Raji (cell line): Measurements from ENCODE around the gene TNFRSF25.

ENCODE experiments used
- POLR2A ChIP-seq: IDR thresholded peaks from 2 replicates; pipeline ENCODE4 v1.6.1; 2011; ENCODE audit warnings: low read depth, low read length, control low read depth; ENCODE audit not compliant: insufficient read depth

The TNFRSF25 gene

DNA sequence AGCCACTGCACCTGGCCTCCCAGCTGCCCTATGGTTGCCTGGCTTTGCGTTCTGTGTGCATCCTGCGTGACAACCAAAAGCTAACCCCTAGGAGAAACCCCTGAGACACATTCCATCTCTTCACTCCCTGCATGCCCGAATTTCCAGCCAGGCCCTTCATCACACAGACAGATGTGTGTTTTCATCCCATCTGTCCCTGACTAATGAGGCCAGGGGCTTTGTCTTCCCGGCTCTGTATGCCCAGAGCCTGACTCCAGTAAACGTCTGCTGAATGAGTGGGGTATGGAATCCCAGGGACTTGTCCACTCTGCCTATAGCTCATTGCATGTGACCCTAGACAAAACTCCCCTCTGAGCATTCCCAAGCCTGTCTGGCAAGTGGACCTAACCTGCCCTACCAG is 31.8 kb downstream of the TNFRSF25 start:
- TF ChIP-seq POLR2A, result no peak

DNA sequence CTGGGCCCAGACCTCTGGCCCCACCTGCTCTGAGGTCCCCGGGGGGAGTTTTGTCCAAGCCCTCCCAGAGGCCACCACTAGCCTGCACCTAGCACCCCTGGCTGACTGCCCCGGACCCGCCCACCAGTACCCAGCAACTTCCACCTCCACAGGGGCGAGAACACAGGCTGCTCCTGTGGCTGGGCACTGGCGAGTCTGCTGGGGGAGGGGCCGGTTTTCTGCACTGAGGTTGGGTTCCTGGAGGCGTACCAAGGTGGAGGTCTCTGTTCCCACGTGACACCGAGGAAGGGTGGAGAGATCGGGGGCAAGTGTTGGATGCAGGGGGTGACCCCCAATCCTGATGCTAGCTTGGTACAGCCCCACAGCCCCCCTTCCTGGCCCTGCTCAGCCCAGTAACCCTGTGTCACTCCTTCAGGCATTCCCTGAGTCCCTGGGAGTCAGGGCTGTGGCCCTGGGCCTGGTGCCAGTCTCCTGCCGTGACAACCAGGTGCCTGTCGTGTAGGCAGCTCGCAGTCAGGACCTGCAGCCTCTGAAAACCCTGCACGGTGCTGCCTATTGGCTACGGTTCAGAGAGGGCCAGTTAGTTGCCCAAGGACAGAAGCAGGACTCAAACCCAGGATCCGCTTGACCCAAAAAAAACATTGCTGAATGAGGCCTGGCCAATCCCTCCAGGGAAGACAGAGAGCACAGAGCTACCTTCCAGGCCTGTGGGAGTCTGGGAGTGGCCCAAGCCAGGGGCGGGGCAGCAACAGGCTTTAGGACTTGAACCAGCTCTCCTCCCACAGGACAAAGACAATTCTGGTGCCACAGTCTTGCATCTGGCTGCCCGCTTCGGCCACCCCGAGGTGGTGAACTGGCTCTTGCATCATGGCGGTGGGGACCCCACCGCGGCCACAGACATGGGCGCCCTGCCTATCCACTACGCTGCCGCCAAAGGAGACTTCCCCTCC is 38.3 kb downstream of the TNFRSF25 start:
- TF ChIP-seq POLR2A, result no peak

DNA sequence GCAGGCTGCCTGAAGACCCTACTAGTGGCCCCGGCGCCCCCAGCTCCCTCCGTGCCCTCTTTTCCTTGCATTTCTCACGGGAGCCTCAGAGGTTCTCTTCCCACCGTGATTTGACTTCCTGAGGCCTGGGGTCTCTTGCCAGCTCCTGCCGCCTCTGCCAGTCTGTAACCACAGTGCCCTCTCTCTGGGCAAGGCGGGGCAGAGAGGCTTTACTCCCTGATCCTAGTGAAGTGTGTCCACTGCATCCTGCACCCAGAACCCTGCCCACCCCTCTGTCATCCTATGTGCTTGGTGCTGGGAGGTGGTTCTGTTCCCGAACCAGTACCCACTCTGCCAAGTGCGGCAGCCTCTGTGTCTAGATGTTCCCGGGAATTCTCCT is 39.0 kb downstream of the TNFRSF25 start:
- TF ChIP-seq POLR2A, result no peak

DNA sequence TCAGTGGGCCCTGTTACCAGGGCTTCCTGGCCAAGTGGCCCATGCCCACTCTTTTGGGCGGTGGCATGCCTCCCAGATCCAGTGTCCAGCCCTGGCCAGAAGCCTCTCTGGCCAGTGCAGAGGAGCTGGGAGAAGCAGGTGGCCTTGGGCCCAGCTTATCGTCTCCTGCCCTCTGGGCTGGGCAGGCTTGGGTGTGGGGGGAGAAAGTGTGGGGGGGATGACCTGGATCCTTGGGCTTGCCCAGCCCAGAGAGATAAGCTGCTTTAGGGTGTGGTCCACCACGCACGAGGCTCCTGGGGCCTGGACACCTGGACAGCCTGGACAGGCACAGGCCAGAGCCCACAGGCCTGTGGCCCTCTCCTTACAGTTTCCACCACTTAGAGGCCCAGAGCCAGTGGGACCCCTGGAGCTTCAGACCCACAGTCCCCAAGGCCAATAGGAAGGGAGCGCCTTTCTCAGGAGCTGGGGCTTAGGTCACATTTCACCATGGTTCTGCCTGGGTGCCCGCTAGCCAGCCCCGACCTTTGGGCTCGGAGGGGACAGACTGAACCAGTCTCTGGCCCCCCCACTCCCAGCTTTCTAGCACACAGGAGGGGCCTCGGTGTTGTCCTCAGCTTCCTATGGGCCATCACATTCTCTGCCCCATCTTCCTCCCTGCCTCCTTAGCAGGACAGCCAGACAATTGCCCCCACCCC is 39.5 kb downstream of the TNFRSF25 start:
- no peak for TF ChIP-seq POLR2A

DNA sequence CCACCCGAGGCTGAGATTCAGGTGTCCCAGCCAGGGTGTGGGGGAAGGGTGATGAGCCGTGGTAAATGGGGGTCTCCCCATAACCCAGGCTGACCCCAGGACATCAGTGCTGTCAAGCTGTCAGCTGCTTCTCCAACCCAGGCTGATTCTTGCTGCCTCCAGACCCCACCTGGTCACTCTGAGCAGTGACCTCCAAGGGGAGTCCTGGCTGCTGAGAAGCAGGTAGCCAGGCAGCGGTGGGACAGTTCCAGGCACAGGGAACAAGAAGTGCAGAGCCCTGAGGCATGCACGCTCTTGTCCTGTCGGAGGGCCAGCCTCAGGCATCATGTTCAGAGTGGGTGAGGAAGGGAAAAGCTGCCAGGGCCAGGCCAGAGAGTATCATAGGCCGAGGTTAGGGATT is 40.3 kb downstream of the TNFRSF25 start:
- no peak for TF ChIP-seq POLR2A

DNA sequence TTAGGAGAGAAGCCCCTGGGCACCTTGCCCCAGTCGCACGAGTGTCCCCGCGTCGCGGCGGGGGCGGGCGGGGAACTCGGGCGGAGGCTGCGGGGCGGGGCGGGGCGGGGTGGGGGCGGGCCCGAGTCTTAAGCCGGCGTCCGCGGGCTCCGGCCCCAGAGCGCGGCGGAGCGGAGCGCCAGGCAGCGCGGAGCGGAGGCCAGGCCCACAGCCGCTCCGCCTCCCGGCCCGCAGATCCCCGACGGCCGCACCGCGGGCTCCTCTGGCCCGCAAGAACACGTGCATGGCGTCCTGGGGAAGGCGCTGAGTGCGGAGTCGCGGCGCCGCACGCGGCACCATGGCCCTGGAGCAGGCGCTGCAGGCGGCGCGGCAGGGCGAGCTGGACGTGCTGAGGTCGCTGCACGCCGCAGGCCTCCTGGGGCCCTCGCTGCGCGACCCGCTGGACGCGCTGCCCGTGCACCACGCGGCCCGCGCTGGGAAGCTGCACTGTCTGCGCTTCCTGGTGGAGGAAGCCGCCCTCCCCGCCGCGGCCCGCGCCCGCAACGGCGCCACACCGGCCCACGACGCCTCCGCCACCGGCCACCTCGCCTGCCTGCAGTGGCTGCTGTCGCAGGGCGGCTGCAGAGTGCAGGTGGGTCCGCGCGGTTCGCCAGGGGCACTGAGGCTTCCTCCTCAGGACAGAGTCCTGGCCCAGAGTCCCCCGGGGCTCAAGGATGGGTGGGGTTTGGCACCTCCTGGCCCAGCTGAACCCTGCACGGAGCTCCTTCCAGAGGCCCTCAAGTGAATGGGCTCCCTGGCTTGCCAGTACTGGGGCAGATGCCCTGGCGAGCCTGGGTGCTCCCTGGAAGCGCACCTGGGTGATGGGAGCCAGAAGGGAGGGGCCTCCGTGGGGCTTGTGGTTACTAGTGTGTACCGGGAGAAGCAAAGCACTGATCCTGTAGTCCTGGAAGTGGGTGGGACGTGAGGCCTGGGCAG is 41.1 kb downstream of the TNFRSF25 start, which contains the start of gene ESPN:
ESPN (plus strand) TSS at position 158 of the 975 bp plus-strand sequence; CDS start at position 338, 180 bp downstream.
- TF ChIP-seq POLR2A, result no peak

DNA sequence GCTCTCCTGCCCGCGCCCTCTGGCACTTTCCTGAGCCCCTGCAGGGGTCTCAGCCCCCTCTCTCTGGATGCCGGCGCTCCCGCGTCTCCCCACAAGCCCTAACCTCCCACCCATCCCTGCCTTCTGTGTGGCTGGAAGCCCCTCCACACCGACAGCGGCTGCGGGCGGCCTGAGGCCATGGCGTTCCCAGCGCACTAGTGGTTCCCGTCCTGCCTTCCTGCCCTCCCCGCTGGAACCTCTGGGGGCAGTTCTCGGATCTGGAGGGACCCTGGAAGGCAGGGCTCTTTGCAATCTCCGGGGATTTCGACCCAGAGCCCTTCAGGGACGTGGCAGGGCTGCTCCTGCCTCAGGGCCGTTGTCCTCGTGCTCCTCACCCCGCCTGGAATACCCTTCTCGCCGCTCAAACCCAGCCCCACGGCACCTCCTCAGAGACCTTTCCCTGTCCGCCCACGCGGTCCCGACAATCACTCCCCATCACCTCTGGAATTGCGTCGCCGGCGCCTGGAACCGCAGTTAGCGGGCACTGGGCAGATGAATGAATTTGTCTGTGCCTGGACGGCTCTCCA is 41.9 kb downstream of the TNFRSF25 start:
- TF ChIP-seq POLR2A, result no peak

DNA sequence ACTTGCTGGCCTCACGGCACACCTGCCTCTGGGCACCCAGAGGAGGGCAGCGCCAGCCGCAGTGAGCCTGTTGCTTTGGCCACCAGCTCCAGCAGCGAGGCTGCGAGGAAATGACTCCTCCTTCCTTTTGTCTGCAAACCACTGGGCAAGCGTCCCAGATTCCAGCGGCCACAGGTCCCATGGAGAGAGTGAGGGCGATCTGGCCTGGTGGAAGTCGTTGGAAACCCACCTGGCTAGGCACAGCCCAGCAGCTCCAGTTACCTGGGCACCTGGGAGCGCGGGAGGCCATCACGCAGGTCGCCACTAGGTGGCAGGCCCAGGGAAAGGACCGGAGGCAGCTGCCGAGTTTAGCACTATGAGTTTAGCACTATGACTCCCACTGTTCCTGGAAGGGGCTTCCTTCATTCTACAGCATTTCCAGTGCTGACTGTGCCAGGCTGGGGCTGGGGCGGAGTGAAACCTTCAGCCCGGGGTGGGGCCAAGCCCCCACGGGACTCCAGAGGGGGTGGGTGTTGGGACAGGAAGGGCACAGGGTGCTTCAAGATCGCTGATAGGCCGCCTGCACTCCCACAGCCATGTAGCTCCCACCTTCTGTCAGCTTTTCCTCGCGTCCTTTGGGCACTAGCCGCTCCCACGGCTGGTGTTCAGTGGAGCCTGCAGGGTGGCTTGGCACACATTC is 42.5 kb downstream of the TNFRSF25 start:
- TF ChIP-seq POLR2A, result no peak

DNA sequence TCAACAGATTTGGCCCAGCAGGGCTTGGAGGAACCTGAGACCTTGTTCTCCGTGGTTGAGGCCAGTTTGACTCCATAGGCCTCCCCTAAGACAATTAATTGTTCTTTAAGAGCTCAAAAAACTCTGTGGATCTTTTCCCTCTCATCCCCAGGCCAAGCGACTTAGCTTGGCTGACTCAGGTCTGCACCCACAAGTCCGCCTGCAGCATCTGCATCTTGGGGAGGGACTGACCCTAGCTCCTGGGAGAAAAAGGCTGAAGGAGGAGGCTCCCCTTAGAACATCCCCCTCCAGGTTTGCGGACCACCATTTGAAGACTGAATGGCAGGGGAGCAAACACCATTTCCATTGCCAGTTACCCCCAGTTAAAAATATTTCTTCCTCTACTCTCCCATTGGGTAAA is 44.7 kb downstream of the TNFRSF25 start:
- no peak for TF ChIP-seq POLR2A

DNA sequence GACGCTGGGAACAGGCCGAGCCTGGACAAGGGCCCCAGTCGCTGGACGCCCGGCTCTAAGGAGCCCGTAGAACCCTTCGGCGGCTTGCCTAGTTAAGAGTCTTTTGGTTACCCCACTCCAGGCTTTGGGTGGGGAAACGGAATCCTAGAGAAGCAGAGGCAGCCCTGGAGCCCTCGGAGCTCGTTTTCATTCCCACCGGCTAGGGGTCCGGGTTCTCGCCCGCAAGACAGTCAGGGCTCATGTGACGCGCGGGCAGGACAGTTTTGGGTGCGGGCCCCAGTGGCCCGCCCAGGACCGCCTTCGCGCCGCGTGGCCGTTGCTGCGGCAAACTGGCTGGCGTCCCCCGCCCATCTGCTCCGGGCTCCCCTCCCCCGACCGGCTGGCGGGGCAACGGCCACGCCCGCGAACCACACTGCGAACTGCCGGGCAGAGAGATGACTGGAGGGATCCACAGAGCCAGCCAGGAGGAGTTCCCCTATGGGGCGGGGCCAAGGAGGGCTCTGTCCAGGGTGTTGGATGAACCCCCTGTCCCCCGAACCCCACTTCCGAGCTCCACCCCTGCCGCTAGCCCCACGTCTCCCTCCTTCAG is 45.4 kb downstream of the TNFRSF25 start:
- no peak for TF ChIP-seq POLR2A

DNA sequence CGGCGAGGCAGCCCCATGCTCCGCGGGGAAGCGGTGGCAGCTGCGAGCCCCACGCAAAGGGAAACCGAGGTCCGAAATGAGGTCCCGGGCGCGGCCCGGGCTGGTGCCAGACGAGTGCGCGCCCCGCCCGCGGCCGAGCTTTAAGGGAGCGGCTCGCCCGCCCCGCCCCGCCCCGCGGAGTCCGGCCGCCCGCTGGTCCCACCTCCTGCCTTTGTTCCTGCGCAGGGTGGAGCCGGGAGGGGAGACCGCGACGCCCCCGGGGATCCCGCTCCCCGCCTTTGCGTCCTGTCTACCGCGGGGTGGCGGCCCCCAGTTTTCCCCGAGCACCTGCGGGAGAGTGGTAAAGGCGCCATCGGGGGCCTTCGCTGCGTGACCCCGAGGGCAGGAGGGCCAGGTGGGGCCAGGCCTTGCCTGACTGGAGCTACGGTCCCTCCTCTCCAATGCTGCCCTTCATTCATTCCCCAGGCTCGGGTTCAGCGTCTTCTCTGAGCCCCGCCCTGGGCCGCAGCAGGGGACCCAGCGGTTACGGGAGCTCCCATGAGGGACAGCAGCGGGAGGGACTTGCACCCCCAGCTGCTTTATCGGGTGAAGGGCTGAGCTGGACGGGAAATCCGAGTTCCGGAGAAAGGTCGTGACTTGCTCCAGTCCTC is 46.0 kb downstream of the TNFRSF25 start, which contains the start of gene HES2:
HES2 (minus strand) TSS at position 116 of the 650 bp plus-strand sequence; CDS start at position 17, 99 bp downstream.
- TF ChIP-seq POLR2A, result no peak

DNA sequence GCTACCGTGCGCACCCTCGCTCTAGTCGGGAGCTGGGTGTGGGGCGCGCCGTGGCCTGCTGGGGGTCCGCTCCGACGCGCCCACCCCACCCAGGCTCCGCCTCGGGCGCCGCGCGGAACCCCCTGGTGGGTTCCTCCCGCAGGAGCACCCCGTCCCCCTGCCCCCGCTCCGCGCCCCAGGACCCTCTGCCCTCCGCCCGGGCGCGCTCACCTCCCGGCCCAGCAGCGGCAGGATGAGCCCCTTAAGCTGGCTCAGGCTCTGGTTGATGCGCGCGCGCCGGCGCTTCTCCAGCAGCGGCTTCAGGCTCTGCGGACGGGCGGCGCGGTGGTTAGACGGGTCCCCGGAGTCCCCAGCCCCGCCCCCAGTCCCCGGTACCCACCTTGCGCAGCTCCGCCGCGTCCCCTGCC is 46.6 kb downstream of the TNFRSF25 start:
- no peak for TF ChIP-seq POLR2A
